IPS-18a (cell line): ENCODE measurements around the gene UNC5CL.
"Not testable (repeated sequence)": the region's sequence is repeated elsewhere in the genome, so short reads cannot be mapped to it uniquely, and the experiment has no call there.

Source experiments
- H3K27ac ChIP-seq: one replicate; pipeline ENCODE4 v1.5.1; 2013; ENCODE audit warnings: low read length
- H3K27me3 ChIP-seq: one replicate; pipeline ENCODE4 v1.6.1; 2013; ENCODE audit warnings: mild to moderate bottlenecking, low read length; ENCODE audit not compliant: control insufficient read depth, insufficient read depth
- H3K36me3 ChIP-seq: one replicate; pipeline ENCODE4 v1.6.1; 2013; ENCODE audit warnings: low read depth, low read length; ENCODE audit not compliant: control insufficient read depth
- H3K4me1 ChIP-seq: one replicate; pipeline ENCODE4 v1.6.1; 2013; ENCODE audit warnings: low read depth, low read length; ENCODE audit not compliant: control insufficient read depth
- H3K4me3 ChIP-seq: one replicate; pipeline ENCODE4 v1.5.1; 2013; ENCODE audit warnings: low read length
- H3K9ac ChIP-seq: one replicate; pipeline ENCODE4 v1.6.1; 2013; ENCODE audit warnings: mild to moderate bottlenecking, low read length, moderate library complexity
- H3K9me3 ChIP-seq: one replicate; pipeline ENCODE4 v1.6.1; 2013; ENCODE audit warnings: low read depth, low read length; ENCODE audit not compliant: control insufficient read depth

UNC5CL gene

DNA sequence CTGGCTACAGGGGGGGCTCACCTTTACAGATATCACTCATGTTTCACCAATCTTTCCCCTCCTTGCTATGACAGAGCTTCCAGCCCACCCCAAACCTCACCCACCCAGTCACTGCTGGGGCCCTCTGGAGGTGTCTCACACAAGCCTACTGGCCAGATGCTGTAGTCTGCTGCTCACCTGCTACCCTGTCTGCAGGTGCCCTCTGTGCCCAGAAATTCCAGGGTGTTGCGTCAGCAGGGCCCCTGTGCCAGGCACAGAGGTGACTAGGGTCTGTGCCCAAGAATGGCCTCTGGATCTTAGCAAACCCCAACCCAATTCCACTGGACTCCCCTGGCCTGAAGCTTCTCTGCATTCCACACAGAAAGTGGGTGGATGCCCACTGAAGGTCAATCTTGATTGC lies 21.4 kb downstream of the UNC5CL start:
- Histone ChIP-seq H3K4me3 (no peak overlapping the region), H3K9ac (no peak overlapping the region), H3K27me3 (no peaks in the 10 kb centered on the region), H3K36me3 (no peaks in the 10 kb centered on the region), H3K27ac (no peak overlapping the region), H3K9me3 (no peaks in the 10 kb centered on the region), H3K4me1 (no peaks in the 10 kb centered on the region)

DNA sequence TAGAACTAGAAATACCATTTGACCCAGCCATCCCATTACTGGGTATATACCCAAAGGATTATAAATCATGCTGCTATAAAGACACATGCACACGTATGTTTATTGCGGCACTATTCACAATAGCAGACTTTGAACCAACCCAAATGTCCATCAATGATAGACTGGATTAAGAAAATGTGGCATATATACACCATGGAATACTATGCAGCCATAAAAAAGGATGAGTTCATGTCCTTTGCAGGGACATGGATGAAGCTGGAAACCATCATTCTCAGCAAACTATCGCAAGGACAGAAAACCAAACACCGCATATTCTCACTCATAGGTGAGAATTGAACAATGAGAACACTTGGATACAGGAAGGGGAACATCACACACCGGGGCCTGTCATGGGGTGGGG lies 23.2 kb downstream of the UNC5CL start:
- H3K36me3 ChIP-seq, H3K27ac ChIP-seq, H3K4me1 ChIP-seq, H3K4me3 ChIP-seq, H3K9ac ChIP-seq, H3K27me3 ChIP-seq, H3K9me3 ChIP-seq: not testable (repeated sequence)

DNA sequence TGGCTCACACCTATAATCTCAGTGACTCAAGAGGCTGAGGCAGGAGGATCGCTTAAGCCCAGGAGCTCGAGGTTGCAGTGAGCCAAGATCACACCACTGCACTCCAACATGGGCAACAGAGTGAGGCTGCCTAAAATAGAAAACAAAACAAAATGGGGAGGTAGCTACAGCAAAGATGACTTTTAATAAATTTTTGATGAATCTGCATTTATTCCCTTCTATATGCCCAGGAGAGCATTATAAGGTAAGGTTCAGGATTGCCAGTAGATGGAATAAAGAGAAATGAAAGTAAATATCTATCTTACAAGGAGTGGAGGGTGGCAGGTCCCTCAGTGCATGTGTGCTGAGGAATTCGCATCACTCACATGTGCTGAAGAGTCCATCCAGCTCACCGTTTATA lies 24.2 kb downstream of the UNC5CL start:
- H3K27ac ChIP-seq = no peak overlapping the region

DNA sequence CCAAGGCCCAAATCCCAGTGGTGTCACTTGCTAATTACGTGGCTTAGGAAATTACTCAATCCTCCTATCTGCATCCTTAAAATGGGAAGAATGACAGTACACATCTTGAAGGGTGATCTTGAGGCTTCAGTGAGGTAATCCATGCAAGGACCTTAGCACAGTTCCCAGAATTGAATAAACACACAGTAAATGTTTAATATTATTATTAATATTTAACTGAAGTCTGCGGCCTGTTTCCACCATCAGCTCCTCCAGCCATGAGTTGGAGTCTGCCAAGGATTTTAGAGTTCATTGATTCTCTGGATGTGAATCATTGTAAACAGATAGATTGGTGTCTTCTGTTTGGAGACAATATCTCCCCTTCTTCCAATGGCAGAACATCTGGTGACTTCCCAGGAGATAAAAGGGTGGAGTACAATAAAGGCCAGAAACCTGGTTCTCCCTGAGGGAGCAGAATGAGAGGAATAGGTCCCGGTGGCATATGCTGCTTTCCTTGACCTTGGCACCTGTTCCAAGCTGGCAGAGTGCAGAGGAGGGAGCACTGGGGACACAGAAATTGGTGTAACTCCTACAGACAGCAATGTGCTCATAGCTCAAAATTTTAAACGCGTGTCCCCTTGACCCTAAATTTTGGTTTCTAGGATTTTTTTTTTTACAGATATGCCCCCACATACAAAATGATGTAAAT lies 25.4 kb downstream of the UNC5CL start:
- Histone ChIP-seq H3K9me3 (no peaks in the 10 kb centered on the region), H3K27me3 (no peaks in the 10 kb centered on the region), H3K27ac (no peak overlapping the region), H3K4me3 (no peak overlapping the region), H3K36me3 (no peaks in the 10 kb centered on the region), H3K4me1 (no peaks in the 10 kb centered on the region), H3K9ac (no peak overlapping the region)

More for the DNA sequence above, 24.2 kb downstream of the UNC5CL start:
- no peaks in the 10 kb centered on the region for H3K36me3 ChIP-seq
- no peak overlapping the region for H3K4me3 ChIP-seq
- H3K4me1 ChIP-seq = no peaks in the 10 kb centered on the region
- H3K9ac ChIP-seq = no peak overlapping the region
- no peaks in the 10 kb centered on the region for H3K27me3 ChIP-seq
- H3K9me3 ChIP-seq = no peaks in the 10 kb centered on the region

DNA sequence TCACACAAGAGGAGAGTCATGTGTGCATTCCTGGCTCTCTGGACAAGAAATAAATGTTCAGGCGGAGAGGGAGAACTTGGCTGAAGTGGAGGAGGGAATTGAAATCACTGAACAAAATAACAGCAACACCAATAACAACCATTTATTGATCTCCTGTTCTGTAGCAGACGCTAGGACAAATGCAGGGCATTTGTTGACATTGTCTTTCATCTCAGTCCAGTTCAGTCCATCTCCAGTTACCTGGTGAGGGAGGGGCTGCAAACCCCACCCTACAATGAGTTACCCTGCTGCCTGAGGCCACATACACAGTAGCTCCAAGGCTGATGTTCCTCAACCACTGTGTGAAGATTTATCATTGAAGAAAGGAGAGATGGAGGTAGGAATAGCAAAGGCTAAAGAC lies 27.3 kb downstream of the UNC5CL start:
- Histone ChIP-seq H3K27ac (no peak overlapping the region), H3K36me3 (no peaks in the 10 kb centered on the region), H3K9me3 (no peaks in the 10 kb centered on the region), H3K4me1 (no peaks in the 10 kb centered on the region), H3K4me3 (no peak overlapping the region), H3K27me3 (no peaks in the 10 kb centered on the region), H3K9ac (no peak overlapping the region)

DNA sequence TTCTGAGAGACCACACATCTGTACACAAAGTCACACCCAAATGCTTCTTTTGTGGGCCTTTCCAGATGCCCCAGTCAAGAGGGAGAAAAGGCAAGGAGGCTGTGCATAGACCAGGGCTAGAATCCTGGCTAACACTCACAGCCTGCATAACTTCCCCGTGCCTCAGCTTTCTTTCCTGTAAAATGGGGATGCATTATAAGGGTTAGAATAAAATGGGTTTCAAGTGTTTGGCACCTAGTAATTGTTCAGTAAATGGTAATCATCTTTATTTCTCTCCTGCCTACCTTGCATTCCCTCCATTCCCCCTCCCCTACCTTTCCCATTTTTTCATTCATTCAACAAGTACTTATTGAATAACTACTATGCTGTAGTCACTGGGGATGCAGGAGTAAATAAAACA lies 29.4 kb downstream of the UNC5CL start:
- H3K36me3 ChIP-seq = no peaks in the 10 kb centered on the region

DNA sequence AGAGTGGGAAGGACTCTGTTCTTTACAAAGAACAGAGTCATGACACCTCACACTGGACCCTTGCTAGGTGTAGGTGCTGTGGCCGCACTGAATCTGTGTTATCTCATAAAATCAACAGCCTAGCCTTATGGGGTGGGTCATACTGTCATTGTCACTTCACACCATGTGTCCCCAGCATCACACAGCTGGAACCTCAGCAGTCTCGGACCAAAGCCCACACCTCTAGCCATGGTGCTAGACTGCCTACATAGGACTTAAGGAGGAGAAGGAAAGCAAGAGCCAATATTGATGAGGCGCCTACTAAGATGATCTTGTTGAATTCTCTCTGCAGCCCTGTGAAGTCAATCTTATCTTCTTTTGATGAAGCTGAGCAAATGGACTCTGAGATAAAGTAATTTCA lies 31.0 kb downstream of the UNC5CL start:
- no peak overlapping the region for H3K27ac ChIP-seq
- no peaks in the 10 kb centered on the region for H3K27me3 ChIP-seq
- H3K9me3 ChIP-seq = no peaks in the 10 kb centered on the region

More for the DNA sequence above, 29.4 kb downstream of the UNC5CL start:
- H3K27ac ChIP-seq = no peak overlapping the region
- H3K9ac ChIP-seq = no peak overlapping the region
- no peaks in the 10 kb centered on the region for H3K9me3 ChIP-seq
- H3K27me3 ChIP-seq = no peaks in the 10 kb centered on the region
- H3K4me1 ChIP-seq = peaks cover 4% of the 10 kb centered on the region
- H3K4me3 ChIP-seq = no peak overlapping the region

DNA sequence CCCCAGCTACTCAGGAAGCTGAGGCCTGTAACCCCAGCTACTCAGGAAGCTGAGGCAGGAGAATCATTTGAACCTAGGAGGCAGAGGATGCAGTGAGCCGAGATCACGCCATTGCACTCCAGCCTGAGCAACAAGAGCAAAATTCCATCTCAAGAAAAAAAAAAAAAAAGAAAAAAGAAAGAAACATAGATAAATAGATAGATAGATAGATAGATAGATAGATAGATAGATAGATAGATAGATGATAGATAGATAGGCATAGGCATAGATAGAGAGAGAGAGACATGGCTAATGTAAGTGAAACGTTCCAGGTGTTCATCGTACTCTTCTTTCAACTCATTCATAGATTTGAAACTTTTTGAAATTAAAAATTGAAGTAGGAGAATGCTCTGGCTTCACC lies 32.0 kb downstream of the UNC5CL start:
- H3K4me1 ChIP-seq, H3K4me3 ChIP-seq, H3K9ac ChIP-seq, H3K27me3 ChIP-seq, H3K27ac ChIP-seq, H3K36me3 ChIP-seq, H3K9me3 ChIP-seq: not testable (repeated sequence)

More for the DNA sequence above, 31.0 kb downstream of the UNC5CL start:
- Histone ChIP-seq H3K4me1 (peaks cover 4% of the 10 kb centered on the region), H3K9ac (no peak overlapping the region), H3K4me3 (no peak overlapping the region), H3K36me3 (no peaks in the 10 kb centered on the region)

DNA sequence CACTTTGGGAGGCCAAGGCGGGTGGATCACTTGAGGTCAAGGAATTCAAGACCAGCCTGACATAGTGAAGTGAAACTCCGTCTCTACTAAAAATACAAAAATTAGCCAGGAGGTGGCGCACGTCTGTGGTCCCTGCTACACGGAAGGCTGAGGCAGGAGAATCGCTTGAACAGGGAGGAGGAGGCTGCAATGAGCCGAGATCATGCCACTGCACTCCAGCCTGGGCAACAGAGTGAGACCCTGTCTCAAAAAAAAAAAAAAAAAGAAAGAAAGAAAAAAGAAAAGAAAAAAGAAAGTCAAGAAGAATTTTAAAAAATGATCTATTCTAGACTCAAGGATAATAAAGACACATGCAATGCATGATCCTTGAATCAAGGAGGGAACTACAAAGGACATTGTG lies 32.8 kb downstream of the UNC5CL start:
- not testable (repeated sequence) for H3K27ac ChIP-seq, H3K4me1 ChIP-seq, H3K36me3 ChIP-seq, H3K9ac ChIP-seq, H3K9me3 ChIP-seq, H3K4me3 ChIP-seq, H3K27me3 ChIP-seq

DNA sequence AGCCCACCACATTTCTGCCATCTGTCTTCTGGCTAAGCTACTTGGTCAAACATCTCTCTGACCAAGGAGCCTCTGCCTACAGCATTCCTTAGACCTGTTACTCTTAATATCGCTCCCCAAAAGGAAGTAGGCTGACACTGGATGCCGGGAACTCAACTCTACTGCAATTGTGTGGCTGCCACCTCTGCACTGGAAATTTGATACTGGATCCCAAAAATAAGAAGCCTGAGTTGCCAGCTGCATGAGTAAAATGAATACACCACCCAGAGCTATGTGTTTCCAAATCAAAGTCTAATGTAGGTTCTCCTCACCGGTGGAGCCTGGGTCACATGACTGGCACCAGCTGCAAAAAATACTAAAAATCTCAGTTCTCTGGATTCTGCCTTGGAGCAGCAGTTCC lies 36.9 kb downstream of the UNC5CL start:
- H3K9me3 ChIP-seq = no peaks in the 10 kb centered on the region
- no peak overlapping the region for H3K27ac ChIP-seq
- H3K9ac ChIP-seq = no peak overlapping the region
- no peak overlapping the region for H3K4me3 ChIP-seq
- H3K36me3 ChIP-seq = no peaks in the 10 kb centered on the region
- no peaks in the 10 kb centered on the region for H3K27me3 ChIP-seq
- H3K4me1 ChIP-seq = peaks cover 30% of the 10 kb centered on the region

DNA sequence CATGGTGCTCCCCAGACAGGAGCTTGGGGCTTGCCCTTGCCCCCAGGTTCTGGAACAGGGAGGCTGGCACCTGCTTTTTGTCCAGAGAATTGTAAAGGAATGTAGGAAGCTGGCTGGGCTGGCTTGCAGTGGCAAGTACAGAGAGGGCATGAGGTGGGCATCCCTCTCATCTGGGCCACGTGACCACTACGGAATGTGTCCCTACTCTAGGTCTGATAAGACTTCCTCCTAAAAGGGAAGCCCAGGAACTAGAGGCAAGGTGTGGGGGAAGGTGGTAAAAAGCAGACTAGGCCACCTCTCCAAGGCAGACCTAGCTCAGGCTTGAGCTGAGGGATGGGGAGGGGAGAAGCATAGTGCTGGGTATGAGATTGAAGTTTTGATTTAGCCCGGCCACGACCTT lies 38.8 kb downstream of the UNC5CL start:
- Histone ChIP-seq H3K4me3 (no peak overlapping the region), H3K27ac (no peak overlapping the region), H3K36me3 (no peaks in the 10 kb centered on the region), H3K9ac (no peak overlapping the region), H3K27me3 (no peaks in the 10 kb centered on the region), H3K4me1 (peaks cover 42% of the 10 kb centered on the region), H3K9me3 (no peaks in the 10 kb centered on the region)

DNA sequence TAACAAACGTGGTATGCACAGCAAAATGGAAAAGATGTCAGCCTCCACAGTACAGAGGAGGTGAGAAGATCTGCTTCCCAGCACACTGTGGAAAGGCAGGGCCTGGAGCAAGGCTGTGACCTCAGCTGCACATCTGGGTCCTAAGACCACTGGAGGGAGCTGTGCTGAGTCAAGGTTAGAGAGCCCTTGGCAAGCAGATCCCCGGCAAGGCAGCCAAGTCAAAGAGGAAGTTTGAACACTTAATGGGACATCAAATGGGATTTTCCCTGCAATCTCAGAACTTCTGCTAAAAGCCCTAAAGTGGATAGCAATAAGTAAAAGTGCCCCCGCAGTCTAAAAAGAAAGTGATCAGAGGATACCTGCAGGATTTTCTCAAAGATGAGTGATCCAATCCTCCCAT lies 39.5 kb downstream of the UNC5CL start:
- Histone ChIP-seq H3K27me3 (no peaks in the 10 kb centered on the region), H3K4me1 (peaks cover 42% of the 10 kb centered on the region), H3K4me3 (no peak overlapping the region), H3K9ac (no peak overlapping the region), H3K27ac (no peak overlapping the region), H3K9me3 (no peaks in the 10 kb centered on the region), H3K36me3 (no peaks in the 10 kb centered on the region)
